H9 (cell line): ENCODE data around the gene ATP2A2. TPM values are rescaled to one million over a fixed set of nuclear protein-coding genes. Genes with fewer than 3 reads are reported as not detected.

Experiments
- DNase-seq: peaks from one replicate; pipeline ENCODE4 v3.0.0-alpha.2; 2017
- H2AFZ ChIP-seq: one replicate; pipeline ENCODE4 v1.6.1; 2013; ENCODE audit warnings: mild to moderate bottlenecking, low read length, control low read depth, moderate library complexity
- H2AK5ac ChIP-seq: 2 replicates; pipeline ENCODE4 v1.6.1; 2013; ENCODE audit warnings: low read length, control low read depth, mixed read lengths; ENCODE audit not compliant: insufficient read length
- H2BK120ac ChIP-seq: one replicate; pipeline ENCODE4 v1.6.1; 2013; ENCODE audit warnings: low read depth, mild to moderate bottlenecking, low read length, control low read depth, inconsistent platforms; ENCODE audit not compliant: poor library complexity, severe bottlenecking
- H2BK12ac ChIP-seq: 2 replicates; pipeline ENCODE4 v1.6.1; 2013; ENCODE audit warnings: low read length, control low read depth, mixed read lengths, low read depth; ENCODE audit not compliant: insufficient read length
- H2BK15ac ChIP-seq: 2 replicates; pipeline ENCODE4 v1.6.1; 2013; ENCODE audit warnings: low read depth, low read length, control low read depth
- H2BK20ac ChIP-seq: one replicate; pipeline ENCODE4 v1.6.1; 2013; ENCODE audit warnings: low read depth, mild to moderate bottlenecking, low read length, control low read depth, inconsistent platforms; ENCODE audit not compliant: poor library complexity, severe bottlenecking
- H2BK5ac ChIP-seq: 2 replicates; pipeline ENCODE4 v1.6.1; 2013; ENCODE audit warnings: low read length, control low read depth, mixed read lengths; ENCODE audit not compliant: insufficient read length
- H3K14ac ChIP-seq: 2 replicates; pipeline ENCODE4 v1.6.1; 2013; ENCODE audit warnings: low read length, control low read depth; ENCODE audit not compliant: insufficient read depth
- H3K18ac ChIP-seq: 2 replicates; pipeline ENCODE4 v1.6.1; 2013; ENCODE audit warnings: low read depth, mild to moderate bottlenecking, mixed read lengths, low read length, control low read depth; ENCODE audit not compliant: insufficient read length
- H3K23ac ChIP-seq: 2 replicates; pipeline ENCODE4 v1.6.1; 2013; ENCODE audit warnings: low read length, control low read depth, mixed read lengths, low read depth; ENCODE audit not compliant: insufficient read length
- H3K23me2 ChIP-seq: 2 replicates; pipeline ENCODE4 v1.6.1; 2013; ENCODE audit warnings: low read depth, mild to moderate bottlenecking, mixed read lengths, low read length, control low read depth; ENCODE audit not compliant: insufficient read length, poor library complexity, severe bottlenecking
- H3K27ac ChIP-seq: 2 replicates; pipeline ENCODE4 v1.5.1; 2013; ENCODE audit warnings: low read length, control low read depth, mixed read lengths, low read depth; ENCODE audit not compliant: insufficient read length
- H3K27me3 ChIP-seq: 2 replicates; pipeline ENCODE4 v1.6.1; 2013; ENCODE audit warnings: low read length, control low read depth, inconsistent platforms; ENCODE audit not compliant: insufficient read depth
- H3K4ac ChIP-seq: 2 replicates; pipeline ENCODE4 v1.6.1; 2013; ENCODE audit warnings: low read depth, mild to moderate bottlenecking, control low read depth, inconsistent platforms, low read length, moderate library complexity
- H3K4me1 ChIP-seq: 2 replicates; pipeline ENCODE4 v1.6.1; 2013; ENCODE audit warnings: low read length, control low read depth, inconsistent platforms; ENCODE audit not compliant: insufficient read depth
- H3K4me2 ChIP-seq: 2 replicates; pipeline ENCODE4 v1.6.1; 2013; ENCODE audit warnings: low read length, control low read depth, mixed read lengths; ENCODE audit not compliant: insufficient read length, insufficient read depth
- H3K56ac ChIP-seq: 2 replicates; pipeline ENCODE4 v1.6.1; 2013; ENCODE audit warnings: low read depth, mild to moderate bottlenecking, mixed read lengths, low read length, control low read depth; ENCODE audit not compliant: insufficient read length
- H3K79me1 ChIP-seq: 2 replicates; pipeline ENCODE4 v1.6.1; 2013; ENCODE audit warnings: low read depth, mild to moderate bottlenecking, moderate library complexity, low read length, control low read depth, inconsistent platforms; ENCODE audit not compliant: insufficient read depth, poor library complexity, severe bottlenecking
- H3K79me2 ChIP-seq: 2 replicates; pipeline ENCODE4 v1.6.1; 2013; ENCODE audit warnings: low read length, control low read depth, inconsistent platforms; ENCODE audit not compliant: insufficient read depth
- H3K9ac ChIP-seq: 2 replicates; pipeline ENCODE4 v1.6.1; 2013; ENCODE audit warnings: low read length, control low read depth, mixed read lengths; ENCODE audit not compliant: insufficient read length; ENCODE audit errors: extremely low read depth
- H3K9me3 ChIP-seq: one replicate; pipeline ENCODE4 v1.6.1; 2013; ENCODE audit warnings: low read depth, low read length, inconsistent platforms; ENCODE audit not compliant: control insufficient read depth
- H3T11ph ChIP-seq: one replicate; pipeline ENCODE4 v1.6.1; 2013; ENCODE audit warnings: mild to moderate bottlenecking, low read length, control low read depth, inconsistent platforms
- H4K20me1 ChIP-seq: one replicate; pipeline ENCODE4 v1.6.1; 2013; ENCODE audit not compliant: control insufficient read depth, insufficient read length, insufficient read depth
- H4K5ac ChIP-seq: 2 replicates; pipeline ENCODE4 v1.6.1; 2013; ENCODE audit warnings: low read depth, mild to moderate bottlenecking, mixed read lengths, low read length, control low read depth; ENCODE audit not compliant: insufficient read length
- H4K8ac ChIP-seq: replicated peaks from 2 replicates; pipeline ENCODE4 v1.6.1; 2013; ENCODE audit warnings: low read length, control low read depth, mixed read lengths, low read depth; ENCODE audit not compliant: insufficient read length
- H4K91ac ChIP-seq: 2 replicates; pipeline ENCODE4 v1.6.1; 2013; ENCODE audit warnings: low read depth, mild to moderate bottlenecking, moderate library complexity, mixed read lengths, low read length, control low read depth; ENCODE audit not compliant: insufficient read length
- H3K27ac Mint-ChIP-seq, 3 experiments: 2 replicates in 2 of 3; 3 replicates in 1 of 3; pipeline ENCODE4 v1.8.0; 2020 to 2021; ENCODE audit warnings: mixed read lengths in 3 of 3, mild to moderate bottlenecking in 1 of 3, moderate library complexity in 1 of 3
- H3K27me3 Mint-ChIP-seq: 2 replicates; pipeline ENCODE4 v1.8.0; 2021; ENCODE audit warnings: low read depth, mild to moderate bottlenecking, moderate library complexity, mixed read lengths
- H3K36me3 Mint-ChIP-seq, 3 experiments: 2 replicates in 2 of 3; 3 replicates in 1 of 3; pipeline ENCODE4 v1.8.0; 2020 to 2021; ENCODE audit warnings: low read depth in 3 of 3, mixed read lengths in 3 of 3; ENCODE audit not compliant: insufficient read depth in 1 of 3
- H3K4me1 Mint-ChIP-seq, 2 experiments: 2 replicates each; pipeline ENCODE4 v1.8.0; 2020; ENCODE audit warnings: mixed read lengths in 2 of 2
- H3K4me3 Mint-ChIP-seq, 2 experiments: 2 replicates in 1 of 2; 3 replicates in 1 of 2; pipeline ENCODE4 v1.8.0; 2020 to 2021; ENCODE audit warnings: mild to moderate bottlenecking in 2 of 2, mixed read lengths in 2 of 2, moderate library complexity in 1 of 2
- H3K9me3 Mint-ChIP-seq, 2 experiments: 2 replicates in 1 of 2; 3 replicates in 1 of 2; pipeline ENCODE4 v1.8.0; 2020; ENCODE audit warnings: mild to moderate bottlenecking in 2 of 2, mixed read lengths in 2 of 2, moderate library complexity in 1 of 2
- WGBS: extraction: QIAGEN DNeasy Blood & Tissue Kit; methylation state at CpG from one replicate; pipeline ENCODE4 v1.1.7; 2013; ENCODE audit warnings: missing lambda C conversion rate, low lambda C conversion rate, mixed read lengths; ENCODE audit not compliant: insufficient read length; ENCODE audit errors: extremely low coverage; 5-methylcytosine and 5-hydroxymethylcytosine counted together
- total RNA-seq: library from RNA; stranded (reverse); gene quantifications from 2 replicates; pipeline ENCODE4 v1.2.1, GENCODE V29; 2021
- TF ChIP-seq, protein P1 (sequence below): fragments of 200-600 bp; sonication (generic); conservative IDR thresholded peaks from 3 replicates; pipeline ENCODE4 v1.8.0; 2021; ENCODE audit warnings: antibody characterized with exemption, mild to moderate bottlenecking

ATP2A2 gene
- total RNA-seq, 1 experiment from 2014 or later = 257 TPM

DNA sequence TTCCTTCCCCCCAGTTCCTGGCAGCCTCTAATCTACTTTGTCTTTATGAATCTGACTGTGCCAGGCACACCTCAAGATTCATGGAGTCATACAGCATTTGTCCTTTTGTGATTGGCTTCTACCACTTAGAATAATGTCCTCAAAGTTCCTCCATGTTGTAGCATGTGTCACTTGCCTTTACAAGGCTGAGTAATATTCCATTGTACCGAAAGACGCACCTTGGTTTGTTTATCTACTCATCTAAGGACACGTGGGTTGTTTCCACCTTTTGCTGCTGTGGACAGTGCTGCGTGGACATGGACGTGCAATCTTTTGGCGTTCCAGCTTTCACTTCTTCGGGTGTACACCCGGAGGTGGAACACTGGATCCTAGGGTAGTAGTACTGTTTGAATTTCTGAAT is 88.9 kb downstream of the ATP2A2 start:
- H3K14ac ChIP-seq = no peak overlapping the region
- H3T11ph ChIP-seq = no peak overlapping the region
- no peaks in the 10 kb centered on the region for H3K27me3 ChIP-seq
- no peak overlapping the region for H2AFZ ChIP-seq
- H3K27ac ChIP-seq = no peak overlapping the region
- TF ChIP-seq, protein P1, sequence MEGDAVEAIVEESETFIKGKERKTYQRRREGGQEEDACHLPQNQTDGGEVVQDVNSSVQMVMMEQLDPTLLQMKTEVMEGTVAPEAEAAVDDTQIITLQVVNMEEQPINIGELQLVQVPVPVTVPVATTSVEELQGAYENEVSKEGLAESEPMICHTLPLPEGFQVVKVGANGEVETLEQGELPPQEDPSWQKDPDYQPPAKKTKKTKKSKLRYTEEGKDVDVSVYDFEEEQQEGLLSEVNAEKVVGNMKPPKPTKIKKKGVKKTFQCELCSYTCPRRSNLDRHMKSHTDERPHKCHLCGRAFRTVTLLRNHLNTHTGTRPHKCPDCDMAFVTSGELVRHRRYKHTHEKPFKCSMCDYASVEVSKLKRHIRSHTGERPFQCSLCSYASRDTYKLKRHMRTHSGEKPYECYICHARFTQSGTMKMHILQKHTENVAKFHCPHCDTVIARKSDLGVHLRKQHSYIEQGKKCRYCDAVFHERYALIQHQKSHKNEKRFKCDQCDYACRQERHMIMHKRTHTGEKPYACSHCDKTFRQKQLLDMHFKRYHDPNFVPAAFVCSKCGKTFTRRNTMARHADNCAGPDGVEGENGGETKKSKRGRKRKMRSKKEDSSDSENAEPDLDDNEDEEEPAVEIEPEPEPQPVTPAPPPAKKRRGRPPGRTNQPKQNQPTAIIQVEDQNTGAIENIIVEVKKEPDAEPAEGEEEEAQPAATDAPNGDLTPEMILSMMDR = no peak
- H3K4me2 ChIP-seq = no peak overlapping the region
- no peaks in the 10 kb centered on the region for H3K79me2 ChIP-seq
- no peak overlapping the region for H3K27ac Mint-ChIP-seq
- no peak overlapping the region for H3K4ac ChIP-seq
- no peaks in the 10 kb centered on the region for H3K4me1 ChIP-seq
- no peak overlapping the region for H2BK15ac ChIP-seq
- no peak overlapping the region for H4K8ac ChIP-seq
- DNase-seq = no peak
- no peaks in the 10 kb centered on the region for H3K27me3 Mint-ChIP-seq
- H4K20me1 ChIP-seq = no peaks in the 10 kb centered on the region
- no peak overlapping the region for H2BK20ac ChIP-seq
- H3K9ac ChIP-seq = no peak overlapping the region
- H3K4me3 Mint-ChIP-seq = no peak overlapping the region
- no peak overlapping the region for H3K56ac ChIP-seq
- WGBS = no CpG with 5 or more reads among the region's 8 CpGs
- no peak overlapping the region for H2BK120ac ChIP-seq
- no peaks in the 10 kb centered on the region for H3K79me1 ChIP-seq
- no peak overlapping the region for H2BK5ac ChIP-seq
- no peaks in the 10 kb centered on the region for H3K9me3 ChIP-seq
- H3K18ac ChIP-seq = no peak overlapping the region
- H4K91ac ChIP-seq = no peak overlapping the region
- H2BK12ac ChIP-seq = no peak overlapping the region
- no peaks in the 10 kb centered on the region for H3K23me2 ChIP-seq
- H3K4me1 Mint-ChIP-seq = no peaks in the 10 kb centered on the region
- no peak overlapping the region for H4K5ac ChIP-seq
- peaks cover 13 to 48% (median 30%) of the 10 kb centered on the region in 3 experiments; a peak in 6 of 7 replicates for H3K36me3 Mint-ChIP-seq
- no peak overlapping the region for H2AK5ac ChIP-seq
- no peak overlapping the region for H3K23ac ChIP-seq
- H3K9me3 Mint-ChIP-seq = no peaks in the 10 kb centered on the region
